Measurements from ENCODE around the gene SPACDR. TPM values are rescaled to one million over a fixed set of nuclear protein-coding genes. Genes with fewer than 3 reads are reported as not detected.
A peak's percentile ranks its signal among the peaks of the same experiment; 100 is the strongest.

The SPACDR gene
- total and polyA plus RNA-seq, 9 of the 15 experiments (the other 6 are each of a cell fraction or from before 2014, with no cell fraction given): 0.07 to 0.55 (median 0.14) TPM; not detected in 1

DNA sequence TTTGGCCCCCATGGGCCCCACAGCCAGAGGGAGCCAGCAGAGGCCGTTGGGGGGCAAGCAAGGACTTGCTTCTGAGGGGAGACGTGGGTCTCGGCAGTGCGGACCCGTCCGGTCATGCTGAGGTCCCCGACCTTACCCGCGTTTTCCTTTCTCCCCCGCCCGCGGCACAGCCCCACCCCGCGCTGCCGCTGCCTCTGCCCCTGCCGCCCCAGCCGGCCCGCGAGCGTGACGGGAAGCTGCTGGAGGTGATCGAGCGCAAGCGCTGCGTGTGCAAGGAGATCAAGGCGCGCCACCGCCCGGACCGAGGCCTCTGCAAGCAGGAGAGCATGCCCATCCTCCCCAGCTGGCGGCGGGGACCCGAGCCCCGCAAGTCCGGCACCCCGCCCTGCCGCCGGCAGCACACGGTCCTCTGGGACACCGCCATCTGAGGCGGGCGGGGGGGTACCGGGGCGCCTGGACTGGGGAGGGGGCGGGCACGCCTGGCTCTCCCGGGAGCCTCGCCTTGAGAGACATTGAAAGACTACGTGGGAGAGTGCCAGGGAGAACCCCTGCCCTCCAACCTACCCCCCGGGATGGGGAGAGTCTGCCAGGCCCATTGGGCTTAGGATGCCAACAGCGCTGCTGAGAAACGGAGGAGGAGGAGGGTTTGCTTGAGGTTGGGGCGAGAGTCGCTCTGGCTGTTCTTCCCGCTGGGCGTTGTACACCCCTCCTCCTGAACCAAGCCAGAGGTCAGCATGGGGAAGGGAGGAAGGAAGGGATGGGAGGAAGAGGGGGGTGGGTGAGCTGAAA is 29.6 kb upstream of the SPACDR start (continued):
- TF ChIP-seq LCOR (CRISPR knock-in tag; IDR thresholded peaks at IDR 0.05): no peak
- TF ChIP-seq, protein P1, sequence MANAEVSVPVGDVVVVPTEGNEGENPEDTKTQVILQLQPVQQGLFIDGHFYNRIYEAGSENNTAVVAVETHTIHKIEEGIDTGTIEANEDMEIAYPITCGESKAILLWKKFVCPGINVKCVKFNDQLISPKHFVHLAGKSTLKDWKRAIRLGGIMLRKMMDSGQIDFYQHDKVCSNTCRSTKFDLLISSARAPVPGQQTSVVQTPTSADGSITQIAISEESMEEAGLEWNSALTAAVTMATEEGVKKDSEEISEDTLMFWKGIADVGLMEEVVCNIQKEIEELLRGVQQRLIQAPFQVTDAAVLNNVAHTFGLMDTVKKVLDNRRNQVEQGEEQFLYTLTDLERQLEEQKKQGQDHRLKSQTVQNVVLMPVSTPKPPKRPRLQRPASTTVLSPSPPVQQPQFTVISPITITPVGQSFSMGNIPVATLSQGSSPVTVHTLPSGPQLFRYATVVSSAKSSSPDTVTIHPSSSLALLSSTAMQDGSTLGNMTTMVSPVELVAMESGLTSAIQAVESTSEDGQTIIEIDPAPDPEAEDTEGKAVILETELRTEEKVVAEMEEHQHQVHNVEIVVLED (CRISPR knock-in tag; IDR thresholded peaks at IDR 0.05): no peak
- TF ChIP-seq DPF2 (IDR thresholded peaks at IDR 0.05): no peak
- peak; percentile 24; the same call in 1 of the 2 replicates for TF ChIP-seq CXXC5 (CRISPR knock-in tag; IDR thresholded peaks at IDR 0.05)
- TF ChIP-seq RFX1 (IDR thresholded peaks at IDR 0.05): no peak
- TF ChIP-seq, protein P2, sequence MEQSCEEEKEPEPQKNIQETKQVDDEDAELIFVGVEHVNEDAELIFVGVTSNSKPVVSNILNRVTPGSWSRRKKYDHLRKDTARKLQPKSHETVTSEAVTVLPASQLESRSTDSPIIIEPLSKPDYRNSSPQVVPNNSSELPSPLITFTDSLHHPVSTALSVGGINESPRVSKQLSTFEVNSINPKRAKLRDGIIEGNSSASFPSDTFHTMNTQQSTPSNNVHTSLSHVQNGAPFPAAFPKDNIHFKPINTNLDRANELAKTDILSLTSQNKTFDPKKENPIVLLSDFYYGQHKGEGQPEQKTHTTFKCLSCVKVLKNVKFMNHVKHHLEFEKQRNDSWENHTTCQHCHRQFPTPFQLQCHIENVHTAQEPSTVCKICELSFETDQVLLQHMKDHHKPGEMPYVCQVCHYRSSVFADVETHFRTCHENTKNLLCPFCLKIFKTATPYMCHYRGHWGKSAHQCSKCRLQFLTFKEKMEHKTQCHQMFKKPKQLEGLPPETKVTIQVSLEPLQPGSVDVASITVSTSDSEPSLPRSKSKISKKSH (CRISPR knock-in tag; IDR thresholded peaks at IDR 0.05): no peak
- TF ChIP-seq GATA2 (CRISPR knock-in tag; IDR thresholded peaks at IDR 0.05): no peak
- no peak for TF ChIP-seq ZNF165 (CRISPR knock-in tag; IDR thresholded peaks at IDR 0.05; ENCODE audit: borderline replicate concordance)
- TF ChIP-seq RBM15 (IDR thresholded peaks at IDR 0.05; ENCODE audit: insufficient read depth, low read length): no peak
- no peak for TF ChIP-seq SMAD2 (IDR thresholded peaks at IDR 0.05; ENCODE audit: low read depth, low read length)
- no peak for TF ChIP-seq CBX5 (IDR thresholded peaks at IDR 0.05; ENCODE audit: borderline replicate concordance, low read depth)
- no peak for TF ChIP-seq POLR2A (conservative IDR thresholded peaks at IDR 0.05)
- TF ChIP-seq, protein P3, sequence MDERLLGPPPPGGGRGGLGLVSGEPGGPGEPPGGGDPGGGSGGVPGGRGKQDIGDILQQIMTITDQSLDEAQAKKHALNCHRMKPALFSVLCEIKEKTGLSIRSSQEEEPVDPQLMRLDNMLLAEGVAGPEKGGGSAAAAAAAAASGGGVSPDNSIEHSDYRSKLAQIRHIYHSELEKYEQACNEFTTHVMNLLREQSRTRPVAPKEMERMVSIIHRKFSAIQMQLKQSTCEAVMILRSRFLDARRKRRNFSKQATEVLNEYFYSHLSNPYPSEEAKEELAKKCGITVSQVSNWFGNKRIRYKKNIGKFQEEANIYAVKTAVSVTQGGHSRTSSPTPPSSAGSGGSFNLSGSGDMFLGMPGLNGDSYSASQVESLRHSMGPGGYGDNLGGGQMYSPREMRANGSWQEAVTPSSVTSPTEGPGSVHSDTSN (CRISPR knock-in tag; IDR thresholded peaks at IDR 0.05; ENCODE audit: low read depth): no peak
- TF ChIP-seq, protein P3 (tag; conservative IDR thresholded peaks at IDR 0.05; ENCODE audit: low read depth): no peak
- TF ChIP-seq, protein P4, sequence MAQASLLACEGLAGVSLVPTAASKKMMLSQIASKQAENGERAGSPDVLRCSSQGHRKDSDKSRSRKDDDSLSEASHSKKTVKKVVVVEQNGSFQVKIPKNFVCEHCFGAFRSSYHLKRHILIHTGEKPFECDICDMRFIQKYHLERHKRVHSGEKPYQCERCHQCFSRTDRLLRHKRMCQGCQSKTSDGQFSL (CRISPR knock-in tag; IDR thresholded peaks at IDR 0.05): no peak
- TF ChIP-seq, protein P4 (tag; IDR thresholded peaks at IDR 0.05): no peak
- no peak for TF ChIP-seq SMC3 (conservative IDR thresholded peaks at IDR 0.05; ENCODE audit: insufficient read depth, low read depth, low read length)
- no peak for TF ChIP-seq RCOR1 (IDR thresholded peaks at IDR 0.05; ENCODE audit: borderline replicate concordance in 1 of 2, low read depth in 2 of 2, low read length in 2 of 2)
- TF ChIP-seq HDGF (IDR thresholded peaks at IDR 0.05): no peak
- TF ChIP-seq GABPA (tag; conservative IDR thresholded peaks at IDR 0.05; ENCODE audit: low read depth): no peak
- TF ChIP-seq POLR2G (IDR thresholded peaks at IDR 0.05; ENCODE audit: low read depth, low read length): peak; percentile 32; the same call in 1 of the 2 replicates
- TF ChIP-seq NFATC3 (IDR thresholded peaks at IDR 0.05): no peak
- TF ChIP-seq PHF21A (IDR thresholded peaks at IDR 0.05; ENCODE audit: borderline replicate concordance, low read depth): no peak
- peak; percentile 43; the same call in 1 of the 2 replicates for TF ChIP-seq CTBP1 (IDR thresholded peaks at IDR 0.05; ENCODE audit: borderline replicate concordance)

Measured in K562 (cell line).